GM13977 (cell line): ENCODE results near the gene NPDC1.
"Not testable (repeated sequence)": the region's sequence is repeated elsewhere in the genome, so short reads cannot be mapped to it uniquely, and the experiment has no call there.

Source experiments
- DNase-seq: peaks from one replicate; pipeline ENCODE4 v3.0.0; 2012; ENCODE audit warnings: low spot score
- in situ Hi-C: fragments of 300-500 bp; cut with MboI; formaldehyde crosslinking; loops from one replicate; pipeline ENCODE4 v1.12.0; 2022; ENCODE audit warnings: low sequenced_read_pairs, low pct_unique_long_range_greater_than_20kb, mixed read lengths, inconsistent platforms; ENCODE audit not compliant: unreplicated experiment
- TF ChIP-seq, protein P1 (sequence below): IDR thresholded peaks from 2 replicates; pipeline ENCODE4 v1.5.1; 2012; ENCODE audit warnings: mild to moderate bottlenecking, control low read depth; ENCODE audit not compliant: insufficient read depth; ENCODE audit errors: extremely low read depth, missing control alignments

Gene NPDC1

DNA sequence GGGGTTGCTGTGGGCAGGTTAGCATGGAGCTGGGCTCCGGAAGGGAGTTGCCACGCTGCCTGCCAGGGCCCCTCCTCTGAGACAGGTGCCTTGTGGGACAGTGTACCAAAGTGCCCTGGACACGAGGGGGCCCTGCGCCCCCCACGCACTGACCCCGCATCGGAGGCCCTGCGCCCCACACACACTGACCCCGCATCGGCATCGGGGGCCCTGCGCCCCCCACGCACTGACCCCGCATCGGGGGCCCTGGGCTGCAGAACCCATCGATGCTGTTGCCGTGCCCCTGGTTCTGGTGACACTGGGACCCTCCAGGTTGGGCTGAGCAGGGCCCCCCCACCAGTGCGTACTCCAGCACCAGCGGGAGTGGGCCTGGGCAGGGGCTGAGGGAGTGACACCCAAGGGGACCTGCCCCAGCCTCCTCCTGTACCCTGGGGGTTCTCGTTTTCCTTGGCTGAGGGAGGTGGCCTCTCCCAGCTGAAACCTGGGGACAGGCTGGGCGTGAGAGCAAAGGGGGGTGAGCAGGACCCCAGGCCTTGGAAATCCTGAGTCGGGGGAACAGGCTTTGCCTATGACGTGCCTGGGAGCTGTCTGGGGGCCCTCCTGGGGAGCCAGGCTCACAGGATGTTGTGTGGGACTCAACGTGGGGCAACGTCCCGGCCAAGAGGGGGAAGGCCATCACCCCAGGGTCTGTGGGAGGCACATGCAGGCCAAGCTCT, 17.5 kb upstream of the NPDC1 start:
- TF ChIP-seq, protein P1, sequence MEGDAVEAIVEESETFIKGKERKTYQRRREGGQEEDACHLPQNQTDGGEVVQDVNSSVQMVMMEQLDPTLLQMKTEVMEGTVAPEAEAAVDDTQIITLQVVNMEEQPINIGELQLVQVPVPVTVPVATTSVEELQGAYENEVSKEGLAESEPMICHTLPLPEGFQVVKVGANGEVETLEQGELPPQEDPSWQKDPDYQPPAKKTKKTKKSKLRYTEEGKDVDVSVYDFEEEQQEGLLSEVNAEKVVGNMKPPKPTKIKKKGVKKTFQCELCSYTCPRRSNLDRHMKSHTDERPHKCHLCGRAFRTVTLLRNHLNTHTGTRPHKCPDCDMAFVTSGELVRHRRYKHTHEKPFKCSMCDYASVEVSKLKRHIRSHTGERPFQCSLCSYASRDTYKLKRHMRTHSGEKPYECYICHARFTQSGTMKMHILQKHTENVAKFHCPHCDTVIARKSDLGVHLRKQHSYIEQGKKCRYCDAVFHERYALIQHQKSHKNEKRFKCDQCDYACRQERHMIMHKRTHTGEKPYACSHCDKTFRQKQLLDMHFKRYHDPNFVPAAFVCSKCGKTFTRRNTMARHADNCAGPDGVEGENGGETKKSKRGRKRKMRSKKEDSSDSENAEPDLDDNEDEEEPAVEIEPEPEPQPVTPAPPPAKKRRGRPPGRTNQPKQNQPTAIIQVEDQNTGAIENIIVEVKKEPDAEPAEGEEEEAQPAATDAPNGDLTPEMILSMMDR: no peak
- in situ Hi-C loops: no loop called here
- DNase-seq: no peak

DNA sequence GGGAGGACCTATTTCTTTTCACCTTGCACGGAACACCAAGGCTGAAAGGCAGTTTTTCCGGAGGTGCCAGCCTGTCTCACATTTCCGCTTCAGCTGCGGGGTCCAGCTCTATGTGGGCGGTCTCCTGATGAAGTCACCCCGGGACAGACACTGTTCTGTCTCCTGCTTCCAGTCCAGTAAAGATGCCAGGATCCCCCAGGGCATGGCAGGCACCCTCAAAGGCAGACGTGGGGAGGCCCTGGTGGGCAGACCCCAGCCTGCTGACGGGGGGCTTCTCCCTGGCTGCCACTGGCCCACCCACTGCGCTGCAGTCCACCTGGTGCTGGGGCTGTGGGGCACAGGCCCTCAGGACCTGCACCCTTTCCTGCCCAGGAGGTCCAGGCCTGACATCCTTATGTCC, 16.8 kb upstream of the NPDC1 start:
- DNase-seq, in situ Hi-C loops: not testable (repeated sequence)

DNA sequence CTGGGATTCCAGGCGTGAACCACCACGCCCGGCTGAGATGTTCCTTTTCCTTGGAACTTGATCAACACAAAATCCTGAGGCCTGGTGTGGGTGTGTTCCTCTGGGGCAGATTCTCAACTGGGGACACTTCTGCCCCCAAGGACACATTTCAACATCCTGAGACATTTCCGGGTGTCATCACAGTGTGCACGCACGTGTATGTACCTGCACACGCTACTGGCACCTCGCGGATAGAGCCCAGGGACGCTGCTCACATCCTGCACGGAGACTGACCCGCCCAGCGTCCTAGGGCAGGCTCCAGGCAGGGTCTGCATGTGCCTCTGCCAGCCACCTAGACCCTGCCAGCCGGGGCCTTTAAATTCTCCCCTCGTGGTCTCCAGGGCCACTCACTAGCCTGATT, 16.4 kb upstream of the NPDC1 start:
- TF ChIP-seq, protein P1: no peak
- DNase-seq: no peak
- in situ Hi-C loops: no loop called here

DNA sequence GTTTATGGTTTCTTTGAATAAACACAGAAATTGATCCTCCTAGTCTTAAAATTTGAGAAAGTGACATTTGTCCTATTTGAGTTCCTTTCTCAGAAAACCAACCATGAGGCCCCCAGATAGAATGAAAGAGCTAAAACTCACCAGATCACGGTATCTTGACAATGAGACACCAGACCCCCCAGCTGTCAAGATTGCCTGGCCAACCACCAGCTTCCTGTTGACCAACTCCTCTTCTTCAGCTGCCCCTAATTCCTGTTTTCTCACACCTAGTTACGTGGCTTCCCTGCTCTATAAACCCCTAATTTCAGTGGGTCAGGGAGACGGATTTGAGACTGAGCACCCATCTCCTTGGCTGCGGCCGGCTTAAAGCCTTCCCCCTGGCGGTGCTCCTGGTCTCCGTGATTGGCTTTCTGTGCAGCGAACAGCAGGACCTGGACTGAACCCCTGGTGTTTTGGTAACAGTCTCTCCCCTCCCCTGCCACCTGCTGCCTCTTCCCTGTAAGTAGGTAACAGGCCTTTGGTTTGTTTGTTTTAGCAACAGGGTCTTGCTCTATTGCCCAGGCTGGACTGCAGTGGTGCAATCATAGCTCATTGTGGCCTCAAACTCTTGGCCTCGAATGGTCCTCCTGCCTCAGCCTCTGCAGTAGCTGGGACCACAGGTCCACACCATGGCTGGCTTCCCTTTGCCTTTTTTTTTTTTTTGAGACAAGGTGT, 12.7 kb upstream of the NPDC1 start:
- TF ChIP-seq, protein P1: no peak
- in situ Hi-C loops: no loop called here
- no peak for DNase-seq

DNA sequence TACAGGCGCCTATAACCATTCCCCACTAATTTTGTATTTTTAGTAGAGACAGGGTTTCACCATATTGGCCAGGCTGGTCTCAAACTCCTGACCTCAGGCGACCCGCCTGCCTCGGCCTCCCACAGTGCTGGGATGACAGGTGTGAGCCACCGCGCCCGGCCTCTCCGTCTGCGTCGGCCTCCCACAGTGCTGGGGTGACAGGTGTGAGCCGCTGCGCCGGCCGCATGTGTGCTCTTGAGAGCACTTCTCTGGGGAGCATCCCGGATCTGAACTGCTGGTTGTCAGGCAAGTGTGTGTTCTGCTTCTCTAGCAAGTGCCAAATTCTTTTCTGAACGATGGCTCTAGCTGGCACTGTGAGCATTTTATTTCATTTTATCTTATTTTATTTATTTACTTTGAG, 11.6 kb upstream of the NPDC1 start:
- in situ Hi-C loops: no loop called here
- DNase-seq: no peak
- TF ChIP-seq, protein P1: no peak

DNA sequence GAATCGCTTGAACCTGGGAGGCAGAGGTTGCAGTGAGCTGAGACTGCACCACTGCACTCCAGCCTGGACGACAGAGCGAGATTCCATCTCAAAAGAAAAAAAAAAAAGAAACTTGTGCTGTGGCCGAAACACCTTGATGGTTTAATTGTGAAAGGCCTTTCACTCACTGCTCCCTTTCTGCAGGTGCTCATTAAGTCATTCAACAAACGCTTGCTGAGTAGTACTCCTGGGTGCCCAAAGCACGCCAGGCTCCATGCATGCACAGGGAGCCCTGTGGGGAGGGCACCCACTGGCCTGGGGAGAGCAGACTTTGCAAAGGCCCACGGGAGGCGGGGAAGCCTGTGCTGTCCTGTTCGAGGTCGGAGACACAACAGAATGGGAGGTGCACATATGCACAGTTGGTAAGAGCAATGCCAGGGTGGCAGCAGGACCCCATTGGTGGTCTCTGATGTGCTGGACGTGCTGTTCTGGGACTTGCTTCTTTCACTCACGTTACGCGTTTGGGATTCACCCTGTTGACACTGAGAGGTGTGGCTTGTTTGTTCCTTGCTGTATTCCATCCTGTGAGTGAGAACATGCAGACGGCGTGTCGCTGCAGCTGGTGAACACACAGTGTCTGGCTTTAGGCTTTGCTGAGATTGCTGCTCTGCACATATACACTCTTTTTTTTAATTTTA, 10.9 kb upstream of the NPDC1 start:
- TF ChIP-seq, protein P1: no peak
- in situ Hi-C loops: no loop called here
- no peak for DNase-seq
